B cell (primary cell): ENCODE data around the gene BMP7.

Experiments used
- EZH2 ChIP-seq: IDR thresholded peaks from 2 replicates; pipeline ENCODE4 v1.6.1; 2012; ENCODE audit warnings: borderline replicate concordance, low read depth, mild to moderate bottlenecking, moderate library complexity, low read length; ENCODE audit not compliant: insufficient read depth, poor library complexity, severe bottlenecking
- TF ChIP-seq, protein P1 (sequence below): fragments of 200-600 bp; IDR thresholded peaks from one replicate; pipeline ENCODE4 v1.8.0; 2022; ENCODE audit warnings: antibody characterized with exemption, mild to moderate bottlenecking

GRCh38 chr20:57257701-57258453 is 8.6 kb downstream of the BMP7 start:
- TF ChIP-seq, protein P1, sequence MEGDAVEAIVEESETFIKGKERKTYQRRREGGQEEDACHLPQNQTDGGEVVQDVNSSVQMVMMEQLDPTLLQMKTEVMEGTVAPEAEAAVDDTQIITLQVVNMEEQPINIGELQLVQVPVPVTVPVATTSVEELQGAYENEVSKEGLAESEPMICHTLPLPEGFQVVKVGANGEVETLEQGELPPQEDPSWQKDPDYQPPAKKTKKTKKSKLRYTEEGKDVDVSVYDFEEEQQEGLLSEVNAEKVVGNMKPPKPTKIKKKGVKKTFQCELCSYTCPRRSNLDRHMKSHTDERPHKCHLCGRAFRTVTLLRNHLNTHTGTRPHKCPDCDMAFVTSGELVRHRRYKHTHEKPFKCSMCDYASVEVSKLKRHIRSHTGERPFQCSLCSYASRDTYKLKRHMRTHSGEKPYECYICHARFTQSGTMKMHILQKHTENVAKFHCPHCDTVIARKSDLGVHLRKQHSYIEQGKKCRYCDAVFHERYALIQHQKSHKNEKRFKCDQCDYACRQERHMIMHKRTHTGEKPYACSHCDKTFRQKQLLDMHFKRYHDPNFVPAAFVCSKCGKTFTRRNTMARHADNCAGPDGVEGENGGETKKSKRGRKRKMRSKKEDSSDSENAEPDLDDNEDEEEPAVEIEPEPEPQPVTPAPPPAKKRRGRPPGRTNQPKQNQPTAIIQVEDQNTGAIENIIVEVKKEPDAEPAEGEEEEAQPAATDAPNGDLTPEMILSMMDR, result no peak
- no peak for TF ChIP-seq EZH2
